ENCODE results near the gene LPA.
A peak's percentile ranks its signal among the peaks of the same experiment; 100 is the strongest.
"Not testable (repeated sequence)": the region's sequence is repeated elsewhere in the genome, so short reads cannot be mapped to it uniquely, and the experiment has no call there.

The LPA gene

GRCh38 chr6:160664198-160664597, at the start of gene LPA:
LPA (minus strand) TSS chr6:160664275; CDS start chr6:160664214, 61 bp downstream.
- not testable (repeated sequence) for DNase-seq

- not testable (repeated sequence) for DNase-seq
Measured at GRCh38 chr6:160708993-160709392, 44.9 kb upstream of the LPA start.

DNA sequence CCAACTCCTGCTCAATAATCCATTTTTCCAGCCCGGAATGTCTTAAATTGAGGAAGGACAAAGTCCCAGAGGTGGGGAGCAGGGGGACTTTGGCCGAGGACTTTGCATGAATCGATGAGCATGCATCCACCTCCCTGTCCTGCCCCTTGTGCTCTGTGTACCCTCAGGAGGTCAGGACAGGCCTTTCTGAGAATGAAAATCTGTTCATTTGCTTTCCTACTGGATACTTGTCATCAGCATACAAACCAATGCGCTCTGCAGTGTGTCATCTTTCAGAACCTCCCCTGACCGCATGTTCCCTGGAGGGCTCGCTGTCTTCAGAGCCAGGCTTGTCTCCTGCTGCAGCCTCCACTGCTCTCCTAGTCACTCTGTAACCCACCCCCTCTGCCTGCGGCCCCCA, 40.6 kb upstream of the LPA start:
- not testable (repeated sequence) for DNase-seq

- DNase-seq, result not testable (repeated sequence)
Measured at GRCh38 chr6:160701918-160702680, 38.0 kb upstream of the LPA start, which contains the start of gene PLG. PLG (plus strand) TSS chr6:160702244; CDS start chr6:160702305, 61 bp downstream.

DNA sequence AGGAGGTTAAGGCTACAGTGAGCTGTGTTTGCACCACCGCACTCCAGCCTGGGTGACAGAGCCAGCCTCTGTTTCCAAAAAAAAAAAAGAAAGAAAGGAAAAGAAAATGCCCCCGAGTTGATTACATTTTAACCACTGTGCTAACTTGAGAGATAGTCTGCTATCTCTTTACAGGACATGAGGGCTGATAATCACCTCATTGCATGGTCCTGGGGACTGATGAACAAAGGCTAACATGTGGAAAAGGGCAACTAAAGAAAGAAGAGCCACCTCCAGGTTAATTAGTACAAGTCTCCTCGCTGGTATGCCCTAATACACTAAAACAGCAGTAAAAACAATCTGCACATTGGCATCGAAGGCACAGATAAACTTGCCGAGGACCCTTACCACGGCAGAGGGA, 33.8 kb upstream of the LPA start:
- no peak for DNase-seq

DNA sequence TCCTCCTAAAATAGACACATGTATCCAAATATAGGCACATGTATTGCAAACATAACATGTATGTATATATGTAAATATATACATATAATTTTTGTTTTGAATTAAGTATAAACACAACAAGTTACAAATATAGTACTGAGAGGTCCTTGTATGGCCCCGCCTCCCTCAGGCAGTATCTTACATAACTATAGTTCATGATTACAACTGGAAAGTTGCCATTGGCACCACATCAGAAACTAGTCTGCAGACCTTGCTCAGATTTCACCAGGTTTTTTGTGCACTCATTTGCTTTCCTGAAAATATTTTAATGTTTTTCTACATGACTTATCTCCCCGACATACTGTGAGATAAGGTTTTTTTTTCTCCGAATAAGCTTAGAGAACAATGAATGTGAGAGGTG, 32.8 kb upstream of the LPA start:
- DNase-seq, result not testable (repeated sequence)

DNA sequence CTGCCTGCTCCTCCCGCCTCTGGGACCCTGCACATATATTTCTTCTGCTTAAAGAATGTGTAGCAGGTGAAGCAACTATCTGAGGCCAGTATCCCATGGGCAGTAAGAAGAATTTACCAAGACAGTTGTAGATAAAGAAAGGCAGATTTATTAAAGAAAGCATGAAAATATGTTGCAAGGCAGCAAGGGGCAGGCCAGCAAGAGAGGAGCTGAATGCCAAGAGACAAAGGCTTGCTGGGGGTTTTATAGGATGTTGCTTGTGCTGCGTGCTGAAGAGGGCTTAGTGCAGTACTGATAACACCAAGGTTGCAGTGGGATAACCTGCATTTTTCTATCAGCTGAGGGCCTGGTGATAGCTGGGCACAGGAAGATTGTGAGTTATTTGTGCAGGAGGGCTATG, 31.5 kb upstream of the LPA start:
- DNase-seq, result not testable (repeated sequence)

GRCh38 chr6:160695025-160695424, 30.9 kb upstream of the LPA start:
- DNase-seq, result not testable (repeated sequence)

GRCh38 chr6:160692369-160692959, 28.4 kb upstream of the LPA start:
- no peak for DNase-seq

DNA sequence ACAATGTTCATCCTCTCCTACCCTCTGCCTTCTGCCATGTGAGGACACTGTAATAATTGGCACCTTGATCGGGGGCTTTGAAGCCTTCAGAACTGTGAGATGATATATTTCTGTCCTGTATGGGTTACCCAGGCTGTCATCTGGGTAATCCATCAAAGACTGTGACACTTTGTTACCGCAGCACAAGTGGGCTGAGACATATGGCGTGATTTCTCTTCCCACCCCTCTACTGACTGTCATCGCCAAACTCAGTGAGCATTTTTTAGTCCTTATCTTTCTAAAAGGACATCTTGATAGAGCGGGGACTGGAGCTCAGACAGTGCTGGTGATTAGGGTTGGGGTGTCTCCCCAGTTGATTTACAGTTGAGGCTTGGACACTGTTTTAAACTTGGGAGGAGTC, 27.5 kb upstream of the LPA start:
- no peak for DNase-seq

- DNase-seq, result no peak
Measured at GRCh38 chr6:160690458-160690857, 26.4 kb upstream of the LPA start.

- DNase-seq, result no peak
Measured at GRCh38 chr6:160685762-160686450, 21.8 kb upstream of the LPA start.

DNA sequence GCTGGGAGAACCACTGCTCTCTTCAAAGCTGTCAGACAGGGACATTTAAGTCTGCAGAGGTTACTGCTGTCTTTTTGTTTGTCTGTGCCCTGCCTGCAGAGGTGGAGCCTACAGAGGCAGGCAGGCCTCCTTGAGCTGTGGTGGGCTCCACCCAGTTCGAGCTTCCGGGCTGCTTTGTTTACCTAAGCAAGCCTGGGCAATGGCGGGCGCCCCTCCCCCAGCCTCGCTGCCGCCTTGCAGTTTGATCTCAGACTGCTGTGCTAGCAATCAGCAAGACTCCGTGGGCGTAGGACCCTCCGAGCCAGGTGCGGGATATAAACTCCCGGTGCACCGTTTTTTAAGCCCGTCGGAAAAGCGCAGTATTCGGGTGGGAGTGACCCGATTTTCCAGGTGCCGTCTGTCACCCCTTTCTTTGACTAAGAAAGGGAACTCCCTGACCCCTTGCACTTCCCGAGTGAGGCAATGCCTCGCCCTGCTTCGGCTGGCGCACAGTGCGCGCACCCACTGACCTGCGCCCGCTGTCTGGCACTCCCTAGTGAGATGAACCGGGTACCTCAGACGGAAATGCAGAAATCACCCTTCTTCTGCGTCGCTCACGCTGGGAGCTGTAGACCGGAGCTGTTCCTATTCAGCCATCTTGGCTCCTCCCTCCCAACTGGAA, 21.2 kb upstream of the LPA start:
- not testable (repeated sequence) for DNase-seq

GRCh38 chr6:160679402-160679769, 15.3 kb upstream of the LPA start:
- DNase-seq, result no peak

GRCh38 chr6:160678744-160679401, 14.8 kb upstream of the LPA start:
- no peak for DNase-seq

GRCh38 chr6:160678230-160678629, 14.2 kb upstream of the LPA start:
- no peak for DNase-seq

DNA sequence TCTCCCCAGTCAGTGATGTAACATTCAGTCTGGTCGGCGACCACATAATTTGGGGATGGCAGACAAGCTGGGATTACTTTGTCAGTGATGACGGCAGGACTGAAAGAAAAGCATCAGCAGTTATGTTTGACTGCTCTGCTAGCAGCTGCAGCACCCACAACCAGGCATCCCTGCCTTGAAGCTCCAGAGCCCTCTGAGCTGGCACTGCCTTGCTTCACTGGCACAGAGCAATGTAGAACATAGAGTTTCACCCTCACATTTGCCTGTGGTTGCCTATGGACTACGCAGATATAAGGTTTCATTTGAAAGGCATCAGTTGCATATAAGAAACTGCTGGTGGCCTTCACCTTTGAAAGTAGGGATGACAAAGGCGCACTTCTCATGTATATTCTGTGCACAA, 12.3 kb upstream of the LPA start:
- not testable (repeated sequence) for DNase-seq

DNA sequence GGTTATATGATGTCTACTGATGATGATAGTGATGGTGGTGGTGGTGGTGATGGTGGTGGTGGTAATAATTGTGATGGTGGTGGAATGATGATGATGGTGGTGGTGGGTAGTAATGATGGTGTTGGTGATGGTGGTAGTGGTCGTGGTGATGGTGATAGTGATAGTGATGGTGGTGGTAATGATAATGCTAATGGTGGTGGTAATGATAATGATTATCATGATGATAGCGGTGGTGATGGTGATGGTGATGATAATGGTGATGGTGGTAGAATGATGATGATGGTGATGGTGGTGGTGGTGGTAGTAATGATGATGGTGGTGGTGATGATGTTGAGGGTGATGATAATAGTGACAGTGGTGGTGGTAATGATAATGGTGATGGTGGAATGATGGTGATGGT, 4.5 kb upstream of the LPA start:
- no peak for DNase-seq

- DNase-seq, result peak; percentile 33
Measured at GRCh38 chr6:160667639-160668481, 3.8 kb upstream of the LPA start.

GRCh38 chr6:160662842-160663241, 1.2 kb downstream of the LPA start:
- DNase-seq, result no peak

GRCh38 chr6:160662429-160662828, 1.6 kb downstream of the LPA start:
- no peak for DNase-seq

DNA sequence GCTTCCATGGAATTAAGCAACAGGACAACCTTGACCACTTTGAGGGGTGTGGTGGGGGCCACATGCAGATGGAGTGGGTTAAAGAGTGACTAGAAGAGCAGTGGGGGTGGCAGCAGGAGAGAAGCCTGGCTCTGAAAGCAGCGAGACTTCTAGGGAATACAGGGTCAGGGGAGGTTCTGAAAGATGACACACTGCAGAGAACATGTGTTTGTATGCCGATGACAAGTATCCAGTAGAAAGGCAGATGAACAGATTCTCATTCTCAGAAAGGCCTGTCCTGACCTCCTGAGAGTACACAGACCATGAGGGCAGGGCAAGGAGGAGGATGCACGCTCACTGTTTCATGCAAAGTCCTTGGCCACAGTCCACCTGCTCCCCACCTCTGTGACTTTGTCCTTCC, 2.9 kb downstream of the LPA start:
- DNase-seq, result no peak

Data from NCI-H748 treated with DMSO at 0.1 percent for 48 hours (cell line).